ENCODE results near the gene SIT1. TPM values are rescaled to one million over a fixed set of nuclear protein-coding genes. Genes with fewer than 3 reads are reported as not detected.

The SIT1 gene
- total RNA-seq, 1 donor from 2014 or later, result not detected

- Mint-ChIP-seq H3K4me1 (ENCODE audit: low read depth) (peaks cover 4% of the 10 kb centered on the region), H3K36me3 (ENCODE audit: insufficient read depth) (no peaks in the 10 kb centered on the region)
Observed at GRCh38 chr9:35619800-35620158, 31.0 kb downstream of the SIT1 start.

GRCh38 chr9:35618854-35619799 is 31.6 kb downstream of the SIT1 start:
- Mint-ChIP-seq H3K36me3 (ENCODE audit: insufficient read depth) (no peaks in the 10 kb centered on the region), H3K27ac (no peak overlapping the region), H3K4me1 (ENCODE audit: low read depth) (peaks cover 4% of the 10 kb centered on the region), H3K4me3 (ENCODE audit: low read depth) (no peak overlapping the region), H3K9me3 (ENCODE audit: low read depth) (no peaks in the 10 kb centered on the region), H3K27me3 (peaks cover 53% of the 10 kb centered on the region)
- no peak for DNase-seq (ENCODE audit: low spot score, unreplicated experiment)
- TF ChIP-seq, protein P1, sequence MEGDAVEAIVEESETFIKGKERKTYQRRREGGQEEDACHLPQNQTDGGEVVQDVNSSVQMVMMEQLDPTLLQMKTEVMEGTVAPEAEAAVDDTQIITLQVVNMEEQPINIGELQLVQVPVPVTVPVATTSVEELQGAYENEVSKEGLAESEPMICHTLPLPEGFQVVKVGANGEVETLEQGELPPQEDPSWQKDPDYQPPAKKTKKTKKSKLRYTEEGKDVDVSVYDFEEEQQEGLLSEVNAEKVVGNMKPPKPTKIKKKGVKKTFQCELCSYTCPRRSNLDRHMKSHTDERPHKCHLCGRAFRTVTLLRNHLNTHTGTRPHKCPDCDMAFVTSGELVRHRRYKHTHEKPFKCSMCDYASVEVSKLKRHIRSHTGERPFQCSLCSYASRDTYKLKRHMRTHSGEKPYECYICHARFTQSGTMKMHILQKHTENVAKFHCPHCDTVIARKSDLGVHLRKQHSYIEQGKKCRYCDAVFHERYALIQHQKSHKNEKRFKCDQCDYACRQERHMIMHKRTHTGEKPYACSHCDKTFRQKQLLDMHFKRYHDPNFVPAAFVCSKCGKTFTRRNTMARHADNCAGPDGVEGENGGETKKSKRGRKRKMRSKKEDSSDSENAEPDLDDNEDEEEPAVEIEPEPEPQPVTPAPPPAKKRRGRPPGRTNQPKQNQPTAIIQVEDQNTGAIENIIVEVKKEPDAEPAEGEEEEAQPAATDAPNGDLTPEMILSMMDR (IDR thresholded peaks at IDR 0.05; ENCODE audit: unreplicated experiment), result no peak

More at GRCh38 chr9:35619800-35620158, 31.0 kb downstream of the SIT1 start:
- H3K27ac Mint-ChIP-seq, result no peak overlapping the region
- no peaks in the 10 kb centered on the region for H3K9me3 Mint-ChIP-seq (ENCODE audit: low read depth)
- no peak for DNase-seq (ENCODE audit: low spot score, unreplicated experiment)
- TF ChIP-seq, protein P1 (IDR thresholded peaks at IDR 0.05; ENCODE audit: unreplicated experiment), result no peak
- no peak overlapping the region for H3K4me3 Mint-ChIP-seq (ENCODE audit: low read depth)
- peaks cover 46% of the 10 kb centered on the region for H3K27me3 Mint-ChIP-seq

DNA sequence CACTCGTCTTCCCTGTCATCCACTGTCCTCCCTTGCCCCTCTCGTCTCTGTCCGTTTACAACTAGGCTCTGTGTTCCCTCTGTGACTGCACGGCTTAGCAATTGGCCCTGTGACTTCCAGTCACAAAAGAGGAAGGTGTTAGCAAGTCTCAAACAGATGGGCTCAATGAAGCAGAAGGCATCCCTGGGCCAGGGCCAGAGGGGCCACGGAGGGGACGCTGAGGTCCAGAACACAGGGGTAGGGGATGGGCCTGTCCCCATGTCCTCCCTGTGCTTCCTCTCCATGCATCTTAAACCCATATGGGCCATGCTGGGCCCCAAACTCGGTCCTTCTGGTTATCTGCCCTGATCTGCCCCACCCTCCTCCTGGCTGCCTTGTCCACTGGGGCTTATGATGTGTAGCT is 32.4 kb downstream of the SIT1 start, which contains the start of gene CD72:
Gene CD72 (minus strand): TSS at position 89 of the 403 bp plus-strand sequence. CDS start 110 bp downstream, outside the sequence.
- TF ChIP-seq, protein P1 (IDR thresholded peaks at IDR 0.05; ENCODE audit: unreplicated experiment), result no peak
- H3K27ac Mint-ChIP-seq, result no peak within 1 kb of the TSS
- H3K9me3 Mint-ChIP-seq (ENCODE audit: low read depth), result no peaks in the 10 kb centered on the region
- peaks cover 61% of the 10 kb centered on the region for H3K27me3 Mint-ChIP-seq
- DNase-seq (ENCODE audit: low spot score, unreplicated experiment), result no peak
- peak within 1 kb of the TSS; percentile 69 for H3K4me3 Mint-ChIP-seq (ENCODE audit: low read depth)
- no peaks in the 10 kb centered on the region for H3K36me3 Mint-ChIP-seq (ENCODE audit: insufficient read depth)
- peaks cover 4% of the 10 kb centered on the region for H3K4me1 Mint-ChIP-seq (ENCODE audit: low read depth)

DNA sequence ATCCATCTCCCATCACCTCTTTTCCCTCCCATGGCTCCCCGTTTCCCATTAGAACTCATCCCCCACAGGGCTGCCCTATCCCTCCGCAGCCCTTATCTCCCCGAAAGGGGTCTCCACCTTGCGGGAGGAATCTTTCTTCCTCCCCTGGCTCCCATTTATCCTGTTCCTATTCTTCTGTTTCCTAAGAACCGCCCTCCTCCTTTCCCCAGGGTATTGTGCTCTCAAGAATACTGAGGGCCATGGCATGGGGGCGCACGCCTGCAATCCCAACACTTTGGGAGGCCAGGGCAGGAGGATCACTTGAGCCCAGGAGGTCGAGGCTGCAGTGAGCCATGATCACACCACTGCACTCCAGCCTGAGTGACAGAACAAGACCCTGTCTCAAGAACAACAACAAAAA is 33.2 kb downstream of the SIT1 start:
- TF ChIP-seq, protein P1 (IDR thresholded peaks at IDR 0.05; ENCODE audit: unreplicated experiment), result no peak
- peaks cover 4% of the 10 kb centered on the region for H3K4me1 Mint-ChIP-seq (ENCODE audit: low read depth)
- no peaks in the 10 kb centered on the region for H3K9me3 Mint-ChIP-seq (ENCODE audit: low read depth)

GRCh38 chr9:35616681-35617459 is 33.9 kb downstream of the SIT1 start:
- Mint-ChIP-seq H3K36me3 (ENCODE audit: insufficient read depth) (no peaks in the 10 kb centered on the region), H3K9me3 (ENCODE audit: low read depth) (no peaks in the 10 kb centered on the region), H3K4me1 (ENCODE audit: low read depth) (peaks cover 4% of the 10 kb centered on the region), H3K27ac (no peak overlapping the region), H3K4me3 (ENCODE audit: low read depth) (peak overlapping the region; percentile 69), H3K27me3 (peaks cover 68% of the 10 kb centered on the region)
- TF ChIP-seq, protein P1 (IDR thresholded peaks at IDR 0.05; ENCODE audit: unreplicated experiment), result peak; percentile 19
- DNase-seq (ENCODE audit: low spot score, unreplicated experiment), result no peak

More for the DNA sequence above, 33.2 kb downstream of the SIT1 start:
- H3K4me3 Mint-ChIP-seq (ENCODE audit: low read depth), result peak overlapping the region; percentile 69
- H3K36me3 Mint-ChIP-seq (ENCODE audit: insufficient read depth), result no peaks in the 10 kb centered on the region
- no peak for DNase-seq (ENCODE audit: low spot score, unreplicated experiment)
- no peak overlapping the region for H3K27ac Mint-ChIP-seq
- H3K27me3 Mint-ChIP-seq, result peaks cover 67% of the 10 kb centered on the region
